Effector memory CD4-positive, alpha-beta T cell (primary cell): Measurements from ENCODE around the gene ARHGAP15.
A peak's percentile ranks its signal among the peaks of the same experiment; 100 is the strongest.

Experiments
- DNase-seq, 3 donors: peaks; one replicate each; pipeline ENCODE4 v3.0.0-alpha.2; 2020
- H3K27ac ChIP-seq: 2 replicates; pipeline ENCODE4 v1.7.0; 2013; ENCODE audit warnings: mild to moderate bottlenecking, low read length, moderate library complexity; ENCODE audit not compliant: insufficient read depth, poor library complexity, severe bottlenecking
- H3K27me3 ChIP-seq: replicated peaks from 2 replicates; pipeline ENCODE4 v1.7.0; 2013; ENCODE audit warnings: mild to moderate bottlenecking, low read length; ENCODE audit not compliant: insufficient read depth, control insufficient read depth, poor library complexity, severe bottlenecking
- H3K36me3 ChIP-seq: 2 replicates; pipeline ENCODE4 v1.7.0; 2013; ENCODE audit warnings: mild to moderate bottlenecking, low read length, moderate library complexity; ENCODE audit not compliant: control insufficient read depth, insufficient read depth
- H3K4me1 ChIP-seq: 2 replicates; pipeline ENCODE4 v1.7.0; 2013; ENCODE audit warnings: low read length, mild to moderate bottlenecking; ENCODE audit not compliant: control insufficient read depth, insufficient read depth, poor library complexity, severe bottlenecking
- H3K4me3 ChIP-seq: 2 replicates; pipeline ENCODE4 v1.7.0; 2013; ENCODE audit warnings: low read length, low read depth, mild to moderate bottlenecking; ENCODE audit not compliant: insufficient read depth, poor library complexity, severe bottlenecking
- H3K9me3 ChIP-seq: 2 replicates; pipeline ENCODE4 v1.7.0; 2013; ENCODE audit warnings: mild to moderate bottlenecking, low read length, moderate library complexity; ENCODE audit not compliant: control insufficient read depth

The ARHGAP15 gene

GRCh38 chr2:143121079-143121478 lies 8.1 kb upstream of the ARHGAP15 start:
- H3K27me3 ChIP-seq, result no peaks in the 10 kb centered on the region
- no peaks in the 10 kb centered on the region for H3K36me3 ChIP-seq
- H3K27ac ChIP-seq, result no peak overlapping the region
- H3K9me3 ChIP-seq, result no peaks in the 10 kb centered on the region
- peaks cover 26% of the 10 kb centered on the region for H3K4me1 ChIP-seq
- no peak for DNase-seq
- no peak overlapping the region for H3K4me3 ChIP-seq

- DNase-seq, result no peak
- Histone ChIP-seq H3K9me3 (no peaks in the 10 kb centered on the region), H3K36me3 (no peaks in the 10 kb centered on the region), H3K27ac (no peak overlapping the region), H3K4me1 (peaks cover 33% of the 10 kb centered on the region), H3K27me3 (no peaks in the 10 kb centered on the region), H3K4me3 (no peak overlapping the region)
Observed at GRCh38 chr2:143121957-143122356, 7.3 kb upstream of the ARHGAP15 start.

- H3K27ac ChIP-seq, result no peak overlapping the region
- H3K4me3 ChIP-seq, result no peak overlapping the region
- no peaks in the 10 kb centered on the region for H3K9me3 ChIP-seq
- no peak for DNase-seq
- peaks cover 47% of the 10 kb centered on the region for H3K4me1 ChIP-seq
- H3K36me3 ChIP-seq, result no peaks in the 10 kb centered on the region
- H3K27me3 ChIP-seq, result no peaks in the 10 kb centered on the region
Observed at GRCh38 chr2:143123911-143124310, 5.3 kb upstream of the ARHGAP15 start.

- Histone ChIP-seq H3K4me3 (no peak overlapping the region), H3K27me3 (no peaks in the 10 kb centered on the region), H3K36me3 (no peaks in the 10 kb centered on the region), H3K27ac (no peak overlapping the region), H3K4me1 (peaks cover 47% of the 10 kb centered on the region), H3K9me3 (no peaks in the 10 kb centered on the region)
- no peak for DNase-seq
Observed at GRCh38 chr2:143124445-143124844, 4.8 kb upstream of the ARHGAP15 start.

GRCh38 chr2:143125717-143126116 lies 3.5 kb upstream of the ARHGAP15 start:
- H3K9me3 ChIP-seq, result no peaks in the 10 kb centered on the region
- no peaks in the 10 kb centered on the region for H3K27me3 ChIP-seq
- H3K4me1 ChIP-seq, result peaks cover 47% of the 10 kb centered on the region
- peak overlapping the region; percentile 24 for H3K27ac ChIP-seq
- H3K36me3 ChIP-seq, result no peaks in the 10 kb centered on the region
- H3K4me3 ChIP-seq, result no peak overlapping the region
- DNase-seq, result no peak

- no peaks in the 10 kb centered on the region for H3K27me3 ChIP-seq
- no peaks in the 10 kb centered on the region for H3K36me3 ChIP-seq
- peaks cover 23% of the 10 kb centered on the region for H3K4me1 ChIP-seq
- DNase-seq, result no peak
- peak overlapping the region; percentile 27 for H3K27ac ChIP-seq
- peak overlapping the region; percentile 54 for H3K4me3 ChIP-seq
- no peaks in the 10 kb centered on the region for H3K9me3 ChIP-seq
Observed at GRCh38 chr2:143132355-143132754, 3.1 kb downstream of the ARHGAP15 start.

GRCh38 chr2:143133783-143134182 lies 4.6 kb downstream of the ARHGAP15 start:
- H3K4me1 ChIP-seq, result peaks cover 17% of the 10 kb centered on the region
- no peak overlapping the region for H3K4me3 ChIP-seq
- no peaks in the 10 kb centered on the region for H3K27me3 ChIP-seq
- H3K27ac ChIP-seq, result no peak overlapping the region
- no peaks in the 10 kb centered on the region for H3K36me3 ChIP-seq
- no peak for DNase-seq
- no peaks in the 10 kb centered on the region for H3K9me3 ChIP-seq

- no peak for DNase-seq
- Histone ChIP-seq H3K4me3 (peak overlapping the region; percentile 10), H3K4me1 (peaks cover 27% of the 10 kb centered on the region), H3K27me3 (no peaks in the 10 kb centered on the region), H3K27ac (no peak overlapping the region), H3K9me3 (no peaks in the 10 kb centered on the region), H3K36me3 (no peaks in the 10 kb centered on the region)
Observed at GRCh38 chr2:143138292-143138691, 9.1 kb downstream of the ARHGAP15 start.

- Histone ChIP-seq H3K27me3 (no peaks in the 10 kb centered on the region), H3K9me3 (no peaks in the 10 kb centered on the region), H3K27ac (no peak overlapping the region), H3K36me3 (no peaks in the 10 kb centered on the region), H3K4me1 (peaks cover 27% of the 10 kb centered on the region), H3K4me3 (peak overlapping the region; percentile 18)
- no peak for DNase-seq
Observed at GRCh38 chr2:143139835-143140393, 10.7 kb downstream of the ARHGAP15 start.

- no peak for DNase-seq
- H3K36me3 ChIP-seq, result no peaks in the 10 kb centered on the region
- peak overlapping the region; percentile 18 for H3K4me3 ChIP-seq
- peaks cover 25% of the 10 kb centered on the region for H3K4me1 ChIP-seq
- H3K9me3 ChIP-seq, result no peaks in the 10 kb centered on the region
- no peak overlapping the region for H3K27ac ChIP-seq
- no peaks in the 10 kb centered on the region for H3K27me3 ChIP-seq
Observed at GRCh38 chr2:143140864-143141661, 11.8 kb downstream of the ARHGAP15 start.
